Parathyroid adenoma (tissue), 2 donors: ENCODE results near the gene CNTN5.

Source experiments
- H2AFZ ChIP-seq: fragments of 300-600 bp; sonication (generic); one replicate; pipeline ENCODE4 v1.7.0; 2017; ENCODE audit warnings: antibody characterized with exemption, mild to moderate bottlenecking
- H3K27ac ChIP-seq: fragments of 300-600 bp; sonication (generic); one replicate; pipeline ENCODE4 v1.7.0; 2017
- H3K27me3 ChIP-seq: fragments of 300-600 bp; sonication (generic); one replicate; pipeline ENCODE4 v1.7.0; 2017; ENCODE audit warnings: low read length; ENCODE audit not compliant: control insufficient read depth, insufficient read depth
- H3K36me3 ChIP-seq: fragments of 300-600 bp; sonication (generic); one replicate; pipeline ENCODE4 v1.7.0; 2017; ENCODE audit warnings: low read length; ENCODE audit not compliant: control insufficient read depth, insufficient read depth
- H3K4me1 ChIP-seq: fragments of 300-600 bp; sonication (generic); one replicate; pipeline ENCODE4 v1.7.0; 2017; ENCODE audit warnings: control low read depth
- H3K4me2 ChIP-seq: fragments of 300-600 bp; sonication (generic); one replicate; pipeline ENCODE4 v1.7.0; 2017; ENCODE audit warnings: low read length
- H3K4me3 ChIP-seq: fragments of 300-600 bp; sonication (generic); one replicate; pipeline ENCODE4 v1.7.0; 2017; ENCODE audit warnings: low read depth, low read length
- H3K79me2 ChIP-seq: fragments of 300-600 bp; sonication (generic); one replicate; pipeline ENCODE4 v1.7.0; 2017; ENCODE audit warnings: control low read depth
- H3K9ac ChIP-seq: fragments of 300-600 bp; sonication (generic); one replicate; pipeline ENCODE4 v1.7.0; 2017; ENCODE audit warnings: mild to moderate bottlenecking
- H3K9me3 ChIP-seq: fragments of 300-600 bp; sonication (generic); one replicate; pipeline ENCODE4 v1.7.0; 2017; ENCODE audit warnings: low read length; ENCODE audit not compliant: control insufficient read depth
- CTCF ChIP-seq: fragments of 300-600 bp; sonication (generic); IDR thresholded peaks from one replicate; pipeline ENCODE4 v1.7.0; 2017; ENCODE audit warnings: antibody characterized with exemption, mild to moderate bottlenecking
- donor health status: primary hyperparathyroidism.

The CNTN5 gene

GRCh38 chr11:99916078-99916477 is 895.3 kb downstream of the CNTN5 start:
- no peak overlapping the region for H2AFZ ChIP-seq
- no peaks in the 10 kb centered on the region for H3K27me3 ChIP-seq
- no peak for TF ChIP-seq CTCF
- H3K9me3 ChIP-seq = no peaks in the 10 kb centered on the region
- no peak overlapping the region for H3K27ac ChIP-seq
- no peaks in the 10 kb centered on the region for H3K36me3 ChIP-seq
- H3K4me3 ChIP-seq = no peak overlapping the region
- no peaks in the 10 kb centered on the region for H3K4me1 ChIP-seq
- H3K79me2 ChIP-seq = no peaks in the 10 kb centered on the region
- no peak overlapping the region for H3K4me2 ChIP-seq
- H3K9ac ChIP-seq = no peak overlapping the region

- Histone ChIP-seq H3K27ac (no peak overlapping the region), H3K4me2 (no peak overlapping the region), H3K4me3 (no peak overlapping the region), H3K27me3 (no peaks in the 10 kb centered on the region), H3K9me3 (no peaks in the 10 kb centered on the region), H3K79me2 (no peaks in the 10 kb centered on the region), H3K36me3 (no peaks in the 10 kb centered on the region), H3K9ac (no peak overlapping the region), H3K4me1 (no peaks in the 10 kb centered on the region), H2AFZ (no peak overlapping the region)
- TF ChIP-seq CTCF = no peak
These were observed 898.0 kb downstream of the CNTN5 start for GRCh38 chr11:99918761-99919160.

- no peak overlapping the region for H3K4me2 ChIP-seq
These were observed 900.2 kb downstream of the CNTN5 start for GRCh38 chr11:99920956-99921355.

GRCh38 chr11:99925968-99926367 is 905.2 kb downstream of the CNTN5 start:
- H3K4me3 ChIP-seq = no peak overlapping the region
- no peaks in the 10 kb centered on the region for H3K4me1 ChIP-seq
- H3K27ac ChIP-seq = no peak overlapping the region
- no peak overlapping the region for H3K9ac ChIP-seq
- H3K36me3 ChIP-seq = no peaks in the 10 kb centered on the region
- no peak overlapping the region for H2AFZ ChIP-seq
- H3K27me3 ChIP-seq = no peaks in the 10 kb centered on the region
- TF ChIP-seq CTCF = no peak
- H3K4me2 ChIP-seq = no peak overlapping the region
- H3K79me2 ChIP-seq = no peaks in the 10 kb centered on the region
- no peaks in the 10 kb centered on the region for H3K9me3 ChIP-seq

More at GRCh38 chr11:99920956-99921355, 900.2 kb downstream of the CNTN5 start:
- no peak overlapping the region for H2AFZ ChIP-seq
- H3K27ac ChIP-seq = no peak overlapping the region
- no peaks in the 10 kb centered on the region for H3K27me3 ChIP-seq
- no peak for TF ChIP-seq CTCF
- no peak overlapping the region for H3K9ac ChIP-seq
- H3K79me2 ChIP-seq = no peaks in the 10 kb centered on the region
- H3K9me3 ChIP-seq = no peaks in the 10 kb centered on the region
- no peaks in the 10 kb centered on the region for H3K4me1 ChIP-seq
- H3K36me3 ChIP-seq = no peaks in the 10 kb centered on the region
- no peak overlapping the region for H3K4me3 ChIP-seq

GRCh38 chr11:99932684-99933083 is 911.9 kb downstream of the CNTN5 start:
- no peaks in the 10 kb centered on the region for H3K27me3 ChIP-seq
- no peaks in the 10 kb centered on the region for H3K36me3 ChIP-seq
- no peak overlapping the region for H3K4me3 ChIP-seq
- H3K9ac ChIP-seq = no peak overlapping the region
- H3K4me1 ChIP-seq = no peaks in the 10 kb centered on the region
- H3K79me2 ChIP-seq = no peaks in the 10 kb centered on the region
- no peak for TF ChIP-seq CTCF
- H3K9me3 ChIP-seq = no peaks in the 10 kb centered on the region
- H2AFZ ChIP-seq = no peak overlapping the region
- H3K27ac ChIP-seq = no peak overlapping the region
- no peak overlapping the region for H3K4me2 ChIP-seq
